ENCODE data around the gene TIMP2. TPM values are rescaled to one million over a fixed set of nuclear protein-coding genes. Genes with fewer than 3 reads are reported as not detected.

TIMP2 gene
- total RNA-seq, 1 experiment from 2014 or later = 29.0 TPM

GRCh38 chr17:78824240-78824639 lies 100.9 kb downstream of the TIMP2 start:
- WGBS (ENCODE audit: extremely low coverage, insufficient read length, low lambda C conversion rate) = no CpG with 5 or more reads among the region's 7 CpGs
- H3K27ac Mint-ChIP-seq = peak overlapping the region in 2 of 3 experiments; percentile 25 to 37; a peak in 3 of 7 replicates
- no peaks in the 10 kb centered on the region for H3K4me1 Mint-ChIP-seq

More at GRCh38 chr17:78824240-78824639, 100.9 kb downstream of the TIMP2 start:
- no peak overlapping the region for H3K4ac ChIP-seq (ENCODE audit: low read depth, low read length)
- no peaks in the 10 kb centered on the region for H3K4me1 ChIP-seq (ENCODE audit: insufficient read depth, low read length)
- H2BK20ac ChIP-seq (ENCODE audit: low read depth, low read length, poor library complexity, severe bottlenecking) = no peak overlapping the region
- H3K4me2 ChIP-seq (ENCODE audit: insufficient read depth, insufficient read length, low read length) = no peak overlapping the region
- no peak overlapping the region for H2AK5ac ChIP-seq (ENCODE audit: insufficient read length, low read length)
- Mint-ChIP-seq H3K4me3 (no peak overlapping the region), H3K27me3 (ENCODE audit: low read depth) (no peaks in the 10 kb centered on the region), H3K36me3 (ENCODE audit: insufficient read depth in 1 of 3, low read depth in 3 of 3) (peaks cover 63 to 98% (median 93%) of the 10 kb centered on the region in 3 experiments; a peak in 6 of 7 replicates), H3K9me3 (no peaks in the 10 kb centered on the region)
- no peak overlapping the region for H4K8ac ChIP-seq (replicated peaks; ENCODE audit: insufficient read length, low read depth, low read length)
- no peak overlapping the region for H3K14ac ChIP-seq (ENCODE audit: insufficient read depth, low read length)
- H2BK12ac ChIP-seq (ENCODE audit: insufficient read length, low read depth, low read length) = no peak overlapping the region
- no peak overlapping the region for H4K91ac ChIP-seq (ENCODE audit: insufficient read length, low read depth, low read length)
- no peak overlapping the region for H3T11ph ChIP-seq (ENCODE audit: low read length)
- no peaks in the 10 kb centered on the region for H3K27me3 ChIP-seq (ENCODE audit: insufficient read depth, low read length)
- H4K20me1 ChIP-seq (ENCODE audit: control insufficient read depth, insufficient read depth, insufficient read length) = no peaks in the 10 kb centered on the region
- no peak overlapping the region for H3K56ac ChIP-seq (ENCODE audit: insufficient read length, low read depth, low read length)
- H3K9me3 ChIP-seq (ENCODE audit: control insufficient read depth, low read depth, low read length) = no peaks in the 10 kb centered on the region
- no peak for DNase-seq
- H3K9ac ChIP-seq (ENCODE audit: extremely low read depth, insufficient read length, low read length) = no peak overlapping the region
- no peak overlapping the region for H3K27ac ChIP-seq (ENCODE audit: insufficient read length, low read depth, low read length)
- no peak overlapping the region for H2BK120ac ChIP-seq (ENCODE audit: low read depth, low read length, poor library complexity, severe bottlenecking)
- no peak overlapping the region for H3K18ac ChIP-seq (ENCODE audit: insufficient read length, low read depth, low read length)
- peaks cover 3% of the 10 kb centered on the region; the same call in 1 of the 2 replicates for H3K79me2 ChIP-seq (ENCODE audit: insufficient read depth, low read length)
- H3K23me2 ChIP-seq (ENCODE audit: insufficient read length, low read depth, low read length, poor library complexity, severe bottlenecking) = no peaks in the 10 kb centered on the region
- H2BK15ac ChIP-seq (ENCODE audit: low read depth, low read length) = no peak overlapping the region
- H2AFZ ChIP-seq (ENCODE audit: low read length) = no peak overlapping the region
- peaks cover 6% of the 10 kb centered on the region for H3K79me1 ChIP-seq (ENCODE audit: insufficient read depth, low read depth, low read length, poor library complexity, severe bottlenecking)
- H3K23ac ChIP-seq (ENCODE audit: insufficient read length, low read depth, low read length) = no peak overlapping the region
- TF ChIP-seq, protein P1, sequence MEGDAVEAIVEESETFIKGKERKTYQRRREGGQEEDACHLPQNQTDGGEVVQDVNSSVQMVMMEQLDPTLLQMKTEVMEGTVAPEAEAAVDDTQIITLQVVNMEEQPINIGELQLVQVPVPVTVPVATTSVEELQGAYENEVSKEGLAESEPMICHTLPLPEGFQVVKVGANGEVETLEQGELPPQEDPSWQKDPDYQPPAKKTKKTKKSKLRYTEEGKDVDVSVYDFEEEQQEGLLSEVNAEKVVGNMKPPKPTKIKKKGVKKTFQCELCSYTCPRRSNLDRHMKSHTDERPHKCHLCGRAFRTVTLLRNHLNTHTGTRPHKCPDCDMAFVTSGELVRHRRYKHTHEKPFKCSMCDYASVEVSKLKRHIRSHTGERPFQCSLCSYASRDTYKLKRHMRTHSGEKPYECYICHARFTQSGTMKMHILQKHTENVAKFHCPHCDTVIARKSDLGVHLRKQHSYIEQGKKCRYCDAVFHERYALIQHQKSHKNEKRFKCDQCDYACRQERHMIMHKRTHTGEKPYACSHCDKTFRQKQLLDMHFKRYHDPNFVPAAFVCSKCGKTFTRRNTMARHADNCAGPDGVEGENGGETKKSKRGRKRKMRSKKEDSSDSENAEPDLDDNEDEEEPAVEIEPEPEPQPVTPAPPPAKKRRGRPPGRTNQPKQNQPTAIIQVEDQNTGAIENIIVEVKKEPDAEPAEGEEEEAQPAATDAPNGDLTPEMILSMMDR (conservative IDR thresholded peaks at IDR 0.05) = no peak
- no peak overlapping the region for H2BK5ac ChIP-seq (ENCODE audit: insufficient read length, low read length)
- H4K5ac ChIP-seq (ENCODE audit: insufficient read length, low read depth, low read length) = no peak overlapping the region

All from H9 (cell line).